GM12875 (cell line): ENCODE measurements around the gene PDZD2.

ENCODE experiments used
- H3K4me3 ChIP-seq: one replicate; pipeline ENCODE4 v1.5.1; 2011; ENCODE audit warnings: low read depth, low read length, control low read depth
- CTCF ChIP-seq: IDR thresholded peaks from 2 replicates; pipeline ENCODE4 v1.5.1; 2011; ENCODE audit warnings: low read depth, mild to moderate bottlenecking, control low read depth, inconsistent platforms, low read length, moderate library complexity, borderline replicate concordance; ENCODE audit not compliant: insufficient read depth

PDZD2 gene

GRCh38 chr5:31743678-31744077 is 104.7 kb downstream of the PDZD2 start:
- H3K4me3 ChIP-seq, result no peak overlapping the region
- TF ChIP-seq CTCF, result no peak

GRCh38 chr5:31748458-31749172 is 109.7 kb downstream of the PDZD2 start:
- H3K4me3 ChIP-seq, result no peak overlapping the region
- no peak for TF ChIP-seq CTCF

GRCh38 chr5:31750215-31750614 is 111.3 kb downstream of the PDZD2 start:
- TF ChIP-seq CTCF, result no peak
- H3K4me3 ChIP-seq, result no peak overlapping the region

GRCh38 chr5:31751610-31752009 is 112.7 kb downstream of the PDZD2 start:
- H3K4me3 ChIP-seq, result no peak overlapping the region
- TF ChIP-seq CTCF, result no peak

- TF ChIP-seq CTCF, result no peak
- no peak overlapping the region for H3K4me3 ChIP-seq
These were observed 114.9 kb downstream of the PDZD2 start for GRCh38 chr5:31753700-31754357.

GRCh38 chr5:31754358-31754704 is 115.4 kb downstream of the PDZD2 start:
- no peak for TF ChIP-seq CTCF
- H3K4me3 ChIP-seq, result no peak overlapping the region

- no peak for TF ChIP-seq CTCF
- no peak overlapping the region for H3K4me3 ChIP-seq
These were observed 116.1 kb downstream of the PDZD2 start for GRCh38 chr5:31754741-31755675.
